Measurements from ENCODE around the gene TRIO.

DNA sequence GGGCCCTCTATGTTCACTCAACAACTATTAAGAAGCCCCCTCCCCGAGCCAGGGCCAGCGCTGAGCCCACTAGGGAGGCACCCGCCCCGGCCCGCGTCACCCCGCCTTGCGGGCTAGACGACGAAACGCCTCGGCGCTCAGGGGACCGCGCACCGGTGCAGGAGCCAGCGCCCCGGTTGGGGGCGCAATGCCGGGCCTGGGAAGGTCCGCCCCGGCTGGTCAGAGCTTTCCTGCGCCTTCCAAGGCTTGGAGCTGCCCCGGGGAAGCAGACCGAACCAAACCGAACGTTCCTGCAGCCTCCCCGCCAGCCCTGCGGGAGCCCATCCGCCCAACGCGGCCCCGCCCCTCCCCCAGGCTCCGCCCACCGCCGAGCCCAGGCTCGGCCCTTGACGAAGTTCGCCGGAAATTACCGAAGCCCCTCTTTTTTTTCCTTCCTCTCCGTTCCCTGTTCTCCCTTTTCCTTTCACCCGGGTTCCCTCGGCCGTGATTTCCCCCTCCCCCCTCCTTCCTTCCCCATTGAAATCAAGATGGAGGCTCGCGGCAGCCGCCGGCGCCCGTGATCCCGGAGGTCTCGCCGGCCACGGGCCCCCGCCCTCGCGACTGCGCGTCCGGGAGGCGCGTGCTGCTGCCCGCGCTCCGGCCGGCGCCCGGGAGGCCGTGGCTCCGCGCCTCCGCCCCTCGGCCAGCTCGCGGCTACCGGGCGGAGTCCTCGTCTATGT, at the start of gene TRIO:
- TF ChIP-seq NFYB (IDR thresholded peaks at IDR 0.05; ENCODE audit: insufficient read depth, low read depth, low read length) (no peak), EP300 (IDR thresholded peaks at IDR 0.05; ENCODE audit: borderline replicate concordance in 1 of 2, control insufficient read depth in 1 of 2, low read depth in 2 of 2, low read length in 2 of 2) (no peak), NRF1 (conservative IDR thresholded peaks at IDR 0.05; ENCODE audit: low read depth, low read length) (no peak)
- TF ChIP-seq, protein P1, sequence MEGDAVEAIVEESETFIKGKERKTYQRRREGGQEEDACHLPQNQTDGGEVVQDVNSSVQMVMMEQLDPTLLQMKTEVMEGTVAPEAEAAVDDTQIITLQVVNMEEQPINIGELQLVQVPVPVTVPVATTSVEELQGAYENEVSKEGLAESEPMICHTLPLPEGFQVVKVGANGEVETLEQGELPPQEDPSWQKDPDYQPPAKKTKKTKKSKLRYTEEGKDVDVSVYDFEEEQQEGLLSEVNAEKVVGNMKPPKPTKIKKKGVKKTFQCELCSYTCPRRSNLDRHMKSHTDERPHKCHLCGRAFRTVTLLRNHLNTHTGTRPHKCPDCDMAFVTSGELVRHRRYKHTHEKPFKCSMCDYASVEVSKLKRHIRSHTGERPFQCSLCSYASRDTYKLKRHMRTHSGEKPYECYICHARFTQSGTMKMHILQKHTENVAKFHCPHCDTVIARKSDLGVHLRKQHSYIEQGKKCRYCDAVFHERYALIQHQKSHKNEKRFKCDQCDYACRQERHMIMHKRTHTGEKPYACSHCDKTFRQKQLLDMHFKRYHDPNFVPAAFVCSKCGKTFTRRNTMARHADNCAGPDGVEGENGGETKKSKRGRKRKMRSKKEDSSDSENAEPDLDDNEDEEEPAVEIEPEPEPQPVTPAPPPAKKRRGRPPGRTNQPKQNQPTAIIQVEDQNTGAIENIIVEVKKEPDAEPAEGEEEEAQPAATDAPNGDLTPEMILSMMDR (IDR thresholded peaks at IDR 0.05 in 2 of 3, conservative IDR thresholded peaks at IDR 0.05 in 1 of 3; ENCODE audit: control insufficient read depth in 2 of 3, extremely low read depth in 1 of 3, insufficient read depth in 1 of 3, low read depth in 3 of 3, low read length in 3 of 3): peak; percentile 44 to 56 (median 53); a peak in 5 of 6 replicates
